Ovary (tissue), 9 donors: ENCODE measurements around the gene ST6GAL2. TPM values are rescaled to one million over a fixed set of nuclear protein-coding genes. Genes with fewer than 3 reads are reported as not detected.

Source experiments
- DNase-seq, 5 donors: peaks; one replicate each; pipeline ENCODE4 v3.0.0-alpha.2; 2019 to 2020
- H3K27ac ChIP-seq, 2 donors: fragments of 200-600 bp; one replicate each; pipeline versions ENCODE4 v1.5.1 to v1.8.0; 2019 to 2022
- H3K27me3 ChIP-seq: fragments of 200-600 bp; one replicate; pipeline ENCODE4 v1.8.0; 2022
- H3K36me3 ChIP-seq: fragments of 200-600 bp; sonication (generic); one replicate; pipeline ENCODE4 v1.5.1; 2019
- H3K4me1 ChIP-seq: one replicate; pipeline ENCODE4 v1.8.1; 2013; ENCODE audit warnings: mild to moderate bottlenecking, moderate library complexity; ENCODE audit not compliant: insufficient read depth
- H3K4me3 ChIP-seq: fragments of 200-600 bp; sonication (generic); one replicate; pipeline ENCODE4 v1.5.1; 2017
- H3K9me3 ChIP-seq, 2 donors: fragments of 200-600 bp in 1 of 2; sonication (generic) in 1 of 2; one replicate each; pipeline versions ENCODE4 v1.5.1 to v1.8.1; 2013 to 2019; ENCODE audit warnings: mild to moderate bottlenecking in 1 of 2, moderate library complexity in 1 of 2
- CTCF ChIP-seq, 3 donors: fragments of 450-650 bp in 2 of 3; fragments of 200-600 bp in 1 of 3; IDR thresholded peaks; one replicate each; pipeline versions ENCODE4 v1.5.1 to v1.8.0; 2016 to 2022; ENCODE audit warnings: antibody characterized with exemption in 3 of 3, mild to moderate bottlenecking in 1 of 3
- EP300 ChIP-seq: sonication (generic); formaldehyde crosslinking; IDR thresholded peaks from one replicate; pipeline ENCODE4 v1.6.1; 2017; ENCODE audit warnings: antibody characterized with exemption
- POLR2A ChIP-seq: fragments of 450-650 bp; IDR thresholded peaks from one replicate; pipeline ENCODE4 v1.6.1; 2017; ENCODE audit warnings: antibody characterized with exemption, mild to moderate bottlenecking, moderate library complexity
- WGBS, 3 donors: extraction: QIAGEN DNeasy Blood & Tissue Kit in 1 of 3; methylation state at CpG; one replicate each; pipeline versions ENCODE4 v1.1.5 to v1.1.7; 2013 to 2017; 5-methylcytosine and 5-hydroxymethylcytosine counted together
- intact Hi-C, 4 donors: fragments of 100-400 bp; cut with DNase I; formaldehyde crosslinking; loops; one replicate each; pipeline versions ENCODE4 v1.11.0 to v1.15.1; 2022 to 2023
- polyA plus RNA-seq, 2 donors: library from polyadenylated mRNA; stranded (reverse); fragments of 200-250 nt in 1 of 2; fragments of 350-450 nt in 1 of 2; fragmentation: Illumina TruSeq in 1 of 2; extraction: RNeasy Lipid Tissue Mini Kit (QIAGEN cat#74804) in 1 of 2; gene quantifications; one replicate each; pipeline ENCODE4 v1.2.3, GENCODE V29; 2013 to 2014
- total RNA-seq, 7 donors: library from RNA; depleted of rRNA in 2 of 7; stranded (reverse); fragments of >200 nt in 2 of 7; fragmentation: NEBNext Ultra II Directional in 3 of 7; extraction: Animal tissue kit (Norgen Biotek cat#: 25700) in 3 of 7; gene quantifications; one replicate each; pipeline versions ENCODE4 v1.1.0 to v1.2.4, GENCODE V29; 2016 to 2023
- donor health status: DM: no; HTN: no; CAD: no; lungs with moderate emphysema.
- donor health status: DM: no; HTN: no; CAD: no.
- donor health status: Bipolar disorder and iron deficiency.
- donor health status: DM: yes; HTN: yes; CAD: no.
- donor health status: DM: no; HTN: no; CAD: no.
- donor health status: DM: yes; HTN: yes; CAD: no.

The ST6GAL2 gene
- total and polyA plus RNA-seq, 9 donors = 0.20 to 6.9 (median 1.00) TPM; not detected in 1

- Histone ChIP-seq H3K4me1 (peaks cover 7% of the 10 kb centered on the region), H3K4me3 (no peak overlapping the region), H3K36me3 (no peaks in the 10 kb centered on the region), H3K9me3 (no peaks in the 10 kb centered on the region), H3K27ac (no peak overlapping the region), H3K27me3 (no peaks in the 10 kb centered on the region)
- 49 to 66% (median 66%) methylated on average over 2 of the region's 2 CpGs for WGBS, 3 donors
- intact Hi-C loops = no loop called here
- DNase-seq = no peak
- TF ChIP-seq POLR2A (no peak), EP300 (no peak), CTCF (IDR thresholded peaks at IDR 0.05) (no peak)
Measured at GRCh38 chr2:106847366-106847765, 38.6 kb downstream of the ST6GAL2 start.

- no peak for DNase-seq
- Histone ChIP-seq H3K4me3 (no peak overlapping the region), H3K4me1 (peaks cover 11% of the 10 kb centered on the region), H3K27ac (no peak overlapping the region), H3K9me3 (no peaks in the 10 kb centered on the region), H3K27me3 (no peaks in the 10 kb centered on the region), H3K36me3 (no peaks in the 10 kb centered on the region)
- 97 to 99% (median 97%) methylated on average over 6 of the region's 6 CpGs for WGBS, 3 donors
- TF ChIP-seq CTCF (IDR thresholded peaks at IDR 0.05) (no peak), POLR2A (no peak), EP300 (no peak)
- intact Hi-C loops = no loop called here
Measured at GRCh38 chr2:106845716-106846115, 40.3 kb downstream of the ST6GAL2 start.

GRCh38 chr2:106843910-106844250 is 42.1 kb downstream of the ST6GAL2 start:
- 91 to 97% (median 97%) methylated on average over 5 of the region's 5 CpGs for WGBS, 3 donors
- intact Hi-C loops = no loop called here
- H3K9me3 ChIP-seq = no peaks in the 10 kb centered on the region
- no peak for DNase-seq
- no peaks in the 10 kb centered on the region for H3K27me3 ChIP-seq
- peaks cover 15% of the 10 kb centered on the region for H3K4me1 ChIP-seq
- H3K4me3 ChIP-seq = no peak overlapping the region
- H3K27ac ChIP-seq = no peak overlapping the region
- no peak for TF ChIP-seq POLR2A
- TF ChIP-seq EP300 = no peak
- TF ChIP-seq CTCF (IDR thresholded peaks at IDR 0.05) = no peak
- no peaks in the 10 kb centered on the region for H3K36me3 ChIP-seq

- no peaks in the 10 kb centered on the region for H3K9me3 ChIP-seq
- no peak for DNase-seq
- peaks cover 11% of the 10 kb centered on the region for H3K4me1 ChIP-seq
Measured at GRCh38 chr2:106843001-106843909, 42.7 kb downstream of the ST6GAL2 start.

More at GRCh38 chr2:106843001-106843909, 42.7 kb downstream of the ST6GAL2 start:
- TF ChIP-seq EP300 = no peak
- no peak for TF ChIP-seq CTCF (IDR thresholded peaks at IDR 0.05)
- no peak for TF ChIP-seq POLR2A
- no peak overlapping the region for H3K27ac ChIP-seq
- no peak overlapping the region for H3K4me3 ChIP-seq
- intact Hi-C loops = no loop called here
- whole genome bisulfite sequencing, 3 donors = 97% methylated on average over 63 of the region's 63 CpGs
- no peaks in the 10 kb centered on the region for H3K27me3 ChIP-seq
- H3K36me3 ChIP-seq = no peaks in the 10 kb centered on the region
